H1 (cell line): ENCODE measurements around the gene CTDSP1. TPM values are rescaled to one million over a fixed set of nuclear protein-coding genes. Genes with fewer than 3 reads are reported as not detected.

Experiments used
- CTCF ChIA-PET: fragments of 300-600 bp; sonication (Branson Sonifier 250); formaldehyde crosslinking; loops from one replicate; lab custom pipeline; 2021; ENCODE audit not compliant: partially characterized antibody; lab: Charles Lee
- POLR2A ChIA-PET: fragments of 300-600 bp; sonication (Branson Sonifier 250); formaldehyde crosslinking; loops from one replicate; lab custom pipeline; 2021; ENCODE audit warnings: inconsistent platforms; ENCODE audit not compliant: partially characterized antibody; lab: Charles Lee
- DNase-seq, 2 experiments: peaks; one replicate each; pipeline versions ENCODE4 v3.0.0 to v3.0.0-alpha.2; 2010 to 2022; ENCODE audit warnings: low spot score in 2 of 2, low read depth in 1 of 2, mixed read lengths in 1 of 2
- FAIRE-seq: peaks from 2 replicates; lab custom pipeline; 2011; peaks lifted over from hg19 to GRCh38; lab: Jason Lieb, UNC
- H2AFZ ChIP-seq: 2 replicates; pipeline ENCODE4 v1.8.1; 2012; ENCODE audit warnings: low read length, inconsistent platforms
- H2AK5ac ChIP-seq: 2 replicates; pipeline ENCODE4 v1.6.1; 2013; ENCODE audit warnings: low read depth, low read length
- H2BK120ac ChIP-seq: replicated peaks from 2 replicates; pipeline ENCODE3; 2013; ENCODE audit warnings: low read depth, low read length, inconsistent platforms
- H2BK12ac ChIP-seq: 2 replicates; pipeline ENCODE4 v1.6.1; 2013; ENCODE audit warnings: low read depth, low read length
- H2BK15ac ChIP-seq: 2 replicates; pipeline ENCODE4 v1.6.1; 2013; ENCODE audit warnings: low read length
- H2BK20ac ChIP-seq: 2 replicates; pipeline ENCODE4 v1.6.1; 2013; ENCODE audit warnings: low read length
- H2BK5ac ChIP-seq: 2 replicates; pipeline ENCODE4 v1.6.1; 2013; ENCODE audit warnings: low read depth, low read length
- H3K14ac ChIP-seq: 2 replicates; pipeline ENCODE4 v1.6.1; 2013; ENCODE audit warnings: inconsistent platforms; ENCODE audit not compliant: insufficient read length
- H3K18ac ChIP-seq: 2 replicates; pipeline ENCODE4 v1.6.1; 2013; ENCODE audit warnings: low read length; ENCODE audit errors: extremely low read depth
- H3K23ac ChIP-seq: 2 replicates; pipeline ENCODE4 v1.6.1; 2013; ENCODE audit warnings: inconsistent platforms; ENCODE audit not compliant: insufficient read length
- H3K23me2 ChIP-seq: 2 replicates; pipeline ENCODE4 v1.6.1; 2013; ENCODE audit warnings: low read depth, low read length
- H3K27ac ChIP-seq: 2 replicates; pipeline ENCODE4 v1.6.1; 2011; ENCODE audit warnings: low read depth, low read length, inconsistent platforms
- H3K27me3 ChIP-seq, 4 experiments: replicated peaks in 1 of 4; 1 replicate in 1 of 4; 2 replicates in 3 of 4; pipeline versions ENCODE4 v1.6.1 to v1.8.1; 2011 to 2013; ENCODE audit warnings: low read length in 3 of 4, mild to moderate bottlenecking in 3 of 4, inconsistent platforms in 2 of 4, mixed read lengths in 2 of 4, moderate library complexity in 1 of 4; ENCODE audit not compliant: control insufficient read depth in 3 of 4, insufficient read depth in 3 of 4; ENCODE audit errors: extremely low read depth in 1 of 4
- H3K36me3 ChIP-seq, 4 experiments: 2 replicates each; pipeline versions ENCODE4 v1.6.1 to v1.8.1; 2011 to 2013; ENCODE audit warnings: mild to moderate bottlenecking in 4 of 4, low read length in 3 of 4, moderate library complexity in 2 of 4, control low read depth in 1 of 4, inconsistent platforms in 1 of 4; ENCODE audit not compliant: insufficient read depth in 4 of 4, control insufficient read depth in 2 of 4
- H3K4ac ChIP-seq: replicated peaks from 2 replicates; pipeline ENCODE3; 2013; ENCODE audit warnings: low read length, low read depth, mixed read lengths, inconsistent platforms; ENCODE audit not compliant: insufficient read length
- H3K4me1 ChIP-seq, 4 experiments: replicated peaks in 1 of 4; 1 replicate in 1 of 4; 2 replicates in 3 of 4; pipeline versions ENCODE4 v1.6.1 to v1.8.1; 2011 to 2013; ENCODE audit warnings: low read length in 3 of 4, inconsistent platforms in 2 of 4, mixed read lengths in 1 of 4; ENCODE audit not compliant: insufficient read depth in 4 of 4, control insufficient read depth in 3 of 4
- H3K4me2 ChIP-seq, 2 experiments: 2 replicates each; pipeline versions ENCODE4 v1.6.1 to v1.8.1; 2011 to 2013; ENCODE audit warnings: low read depth in 2 of 2, low read length in 2 of 2, control low read depth in 1 of 2, inconsistent platforms in 1 of 2, mild to moderate bottlenecking in 1 of 2; ENCODE audit not compliant: insufficient read depth in 1 of 2
- H3K4me3 ChIP-seq, 4 experiments: fragments of 200-600, 300-600 bp in 1 of 4; sonication (generic), shearing (Covaris generic), sonication (Bioruptor Twin) in 1 of 4; 2 replicates each; pipeline versions ENCODE4 v1.5.1 to v1.8.1; 2011 to 2016; ENCODE audit warnings: low read length in 4 of 4, low read depth in 3 of 4, control low read depth in 2 of 4, inconsistent platforms in 2 of 4, mild to moderate bottlenecking in 2 of 4, mixed read lengths in 1 of 4, moderate library complexity in 1 of 4; ENCODE audit not compliant: insufficient read depth in 2 of 4; ENCODE audit errors: extremely low read depth in 1 of 4
- H3K56ac ChIP-seq: replicated peaks from 2 replicates; pipeline ENCODE3; 2013; ENCODE audit warnings: low read depth, mild to moderate bottlenecking, mixed read lengths, low read length, inconsistent platforms; ENCODE audit not compliant: insufficient read length
- H3K79me1 ChIP-seq: 2 replicates; pipeline ENCODE4 v1.6.1; 2013; ENCODE audit warnings: low read depth, low read length, control low read depth
- H3K79me2 ChIP-seq, 2 experiments: 2 replicates each; pipeline versions ENCODE4 v1.6.1 to v1.8.1; 2012 to 2013; ENCODE audit warnings: low read length in 2 of 2, mild to moderate bottlenecking in 2 of 2, inconsistent platforms in 1 of 2; ENCODE audit not compliant: insufficient read depth in 2 of 2, control insufficient read depth in 1 of 2
- H3K9ac ChIP-seq, 4 experiments: replicated peaks in 1 of 4; 1 replicate in 1 of 4; 2 replicates in 3 of 4; pipeline versions ENCODE4 v1.6.1 to v1.8.1; 2011 to 2013; ENCODE audit warnings: low read depth in 3 of 4, low read length in 3 of 4, control low read depth in 2 of 4, mild to moderate bottlenecking in 2 of 4, moderate library complexity in 2 of 4, inconsistent platforms in 1 of 4; ENCODE audit errors: extremely low read depth in 1 of 4
- H3K9me3 ChIP-seq, 2 experiments: 2 replicates each; pipeline versions ENCODE4 v1.6.1 to v1.8.1; 2012 to 2013; ENCODE audit warnings: mild to moderate bottlenecking in 2 of 2, moderate library complexity in 2 of 2, control low read depth in 1 of 2, inconsistent platforms in 1 of 2, low read depth in 1 of 2, low read length in 1 of 2, mixed read lengths in 1 of 2; ENCODE audit not compliant: insufficient read depth in 2 of 2
- H4K20me1 ChIP-seq, 2 experiments: replicated peaks in 1 of 2; 2 replicates each; pipeline versions ENCODE3 to v1.8.1; 2011 to 2013; ENCODE audit warnings: inconsistent platforms in 2 of 2, low read length in 2 of 2, mild to moderate bottlenecking in 1 of 2; ENCODE audit not compliant: insufficient read depth in 2 of 2, control insufficient read depth in 1 of 2
- H4K5ac ChIP-seq: 2 replicates; pipeline ENCODE4 v1.6.1; 2013; ENCODE audit warnings: low read length, low read depth, mixed read lengths, inconsistent platforms; ENCODE audit not compliant: insufficient read length
- H4K8ac ChIP-seq: 2 replicates; pipeline ENCODE4 v1.8.0; 2013; ENCODE audit warnings: mild to moderate bottlenecking, moderate library complexity, low read length, inconsistent platforms; ENCODE audit not compliant: insufficient read depth; ENCODE audit errors: extremely low read depth
- H4K91ac ChIP-seq: replicated peaks from 2 replicates; pipeline ENCODE3; 2013; ENCODE audit warnings: low read length, mixed read lengths, inconsistent platforms; ENCODE audit not compliant: insufficient read length
- EGR1 ChIP-seq: IDR thresholded peaks from 2 replicates; pipeline ENCODE4 v1.6.1; 2011; ENCODE audit warnings: low read depth, low read length, borderline replicate concordance
- HDAC2 ChIP-seq, 2 experiments: fragments of 300-600 bp in 1 of 2; sonication (generic) in 1 of 2; IDR thresholded peaks; 2 replicates each; pipeline ENCODE4 v1.6.1; 2011 to 2012; ENCODE audit warnings: low read depth in 2 of 2, low read length in 2 of 2, mild to moderate bottlenecking in 2 of 2, moderate library complexity in 2 of 2, borderline replicate concordance in 1 of 2, inconsistent platforms in 1 of 2
- NANOG ChIP-seq: IDR thresholded peaks from 2 replicates; pipeline ENCODE4 v1.6.1; 2011; ENCODE audit warnings: low read length, low read depth, mild to moderate bottlenecking, inconsistent platforms; ENCODE audit not compliant: insufficient read depth, poor library complexity, severe bottlenecking
- SAP30 ChIP-seq: fragments of 300-600 bp; sonication (generic); IDR thresholded peaks from 2 replicates; pipeline ENCODE4 v1.7.1; 2012; ENCODE audit warnings: low read length, moderate library complexity, mild to moderate bottlenecking, inconsistent platforms; ENCODE audit not compliant: insufficient read depth, insufficient replicate concordance
- SIN3A ChIP-seq, 2 experiments: IDR thresholded peaks in 1 of 2; conservative IDR thresholded peaks in 1 of 2; 2 replicates each; pipeline ENCODE4 v1.6.1; 2011 to 2012; ENCODE audit warnings: low read length in 2 of 2, improper control_type of control experiment in 1 of 2, low read depth in 1 of 2, mild to moderate bottlenecking in 1 of 2
- SP1 ChIP-seq: IDR thresholded peaks from 2 replicates; pipeline ENCODE4 v1.6.1; 2011; ENCODE audit warnings: low read depth, low read length
- TEAD4 ChIP-seq: IDR thresholded peaks from 2 replicates; pipeline ENCODE4 v1.6.1; 2012; ENCODE audit warnings: low read depth, low read length, inconsistent platforms, mixed read lengths
- WGBS, 2 experiments: shearing (Covaris generic) in 1 of 2; methylation state at CpG; one replicate each; pipeline versions ENCODE4 v1.1.6 to v1.1.7; 2013 to 2015; ENCODE audit warnings: low lambda C conversion rate in 2 of 2, mixed read lengths in 2 of 2, inconsistent platforms in 1 of 2, low coverage in 1 of 2, missing lambda C conversion rate in 1 of 2; ENCODE audit not compliant: insufficient replicate concordance in 2 of 2, insufficient coverage in 1 of 2, insufficient read length in 1 of 2; ENCODE audit errors: extremely low coverage in 1 of 2, missing lambda C conversion rate in 1 of 2; 5-methylcytosine and 5-hydroxymethylcytosine counted together
- polyA plus RNA-seq, 7 experiments: library from polyadenylated mRNA; depleted of rRNA in 3 of 7; stranded (reverse) in 5 of 7; unstranded in 2 of 7; fragments of >200 nt in 5 of 7; fragments of 200-250 nt in 2 of 7; gene quantifications; 1 replicate in 5 of 7; 2 replicates in 1 of 7; 4 replicates in 1 of 7; pipeline versions ENCODE4 v1.2.1 to v1.2.3, GENCODE V29; 2011 to 2013; ENCODE audit warnings: missing spikeins in 2 of 7, mixed read lengths in 2 of 7
- total RNA-seq: library from RNA; stranded (reverse); fragmentation: NEBNext Ultra II Directional; extraction: Animal tissue kit (Norgen Biotek cat#: 25700); gene quantifications from 2 replicates; pipeline ENCODE4 v1.2.1, GENCODE V29; 2021

The CTDSP1 gene
- total and polyA plus RNA-seq, 2 of the 8 experiments (the other 6 are each of a cell fraction or from before 2014, with no cell fraction given), result 20.3 to 35.2 TPM

- Histone ChIP-seq H3K79me2 (no peaks in the 10 kb centered on the region), H3K4me1 (no peaks in the 10 kb centered on the region), H3K4me2 (no peak overlapping the region), H3K79me1 (no peaks in the 10 kb centered on the region), H3K27me3 (no peaks in the 10 kb centered on the region), H3K56ac (no peak overlapping the region), H3K9me3 (no peaks in the 10 kb centered on the region), H2BK120ac (no peak overlapping the region), H3K18ac (no peak overlapping the region), H4K91ac (no peak overlapping the region), H3K4me3 (no peak overlapping the region), H2BK12ac (no peak overlapping the region), H3K4ac (no peak overlapping the region)
- TF ChIP-seq EGR1, result no peak
- no peak for TF ChIP-seq TEAD4
- no peak for TF ChIP-seq HDAC2 (IDR thresholded peaks at IDR 0.05; ENCODE audit: borderline replicate concordance in 1 of 2, low read depth in 2 of 2, low read length in 2 of 2)
- no peak for TF ChIP-seq SAP30
- TF ChIP-seq NANOG, result no peak
- TF ChIP-seq SIN3A (conservative IDR thresholded peaks at IDR 0.05 in 1 of 2, IDR thresholded peaks at IDR 0.05 in 1 of 2; ENCODE audit: low read depth in 1 of 2, low read length in 2 of 2), result no peak
- TF ChIP-seq SP1, result no peak
- TF ChIP-seq, all 59 proteins: peak for 0
- H4K5ac ChIP-seq, result no peak overlapping the region
- no peak overlapping the region for H2AK5ac ChIP-seq
- ChIA-PET CTCF (interaction anchor here (0.6 to 1.6 kb wide), 7 partner anchors 9 to 114 kb away, joined by 3 to 6 read pairs (median 5); partner anchors contain the start of gene CATIP), POLR2A (interaction anchor here (1.6 to 2.0 kb wide), 2 partner anchors 9 to 10 kb away, joined by 3 to 6 read pairs; no protein-coding TSS in a partner anchor)
- no peak overlapping the region for H3K23ac ChIP-seq
- H3K14ac ChIP-seq, result no peak overlapping the region
- no peak overlapping the region for H3K9ac ChIP-seq
- 85% methylated on average over 5 of the region's 5 CpGs; no CpG with 5 or more reads in 1 of the 2 experiments for WGBS, 2 experiments
- DNase-seq (no peak), FAIRE-seq (no peak)
- no peak overlapping the region for H2BK20ac ChIP-seq
- no peak overlapping the region for H4K8ac ChIP-seq
- H4K20me1 ChIP-seq, result no peaks in the 10 kb centered on the region
- H3K36me3 ChIP-seq, result no peaks in the 10 kb centered on the region
- H2BK15ac ChIP-seq, result no peak overlapping the region
- peaks cover 1% of the 10 kb centered on the region; the same call in 1 of the 2 replicates for H3K23me2 ChIP-seq
- H2AFZ ChIP-seq, result no peak overlapping the region
- H3K27ac ChIP-seq, result no peak overlapping the region
- H2BK5ac ChIP-seq, result no peak overlapping the region
These were observed 21.6 kb upstream of the CTDSP1 start for GRCh38 chr2:218378053-218378452.
